K562 (cell line): Measurements from ENCODE around the gene NMNAT2. TPM values are rescaled to one million over a fixed set of nuclear protein-coding genes. Genes with fewer than 3 reads are reported as not detected.

Source experiments
- ATAC-seq: fragments of 200-7000 bp; cut with Tn5 transposase; 3 replicates; pipeline ENCODE4 v1.9.1; 2020; ENCODE audit warnings: moderate library complexity
- BruUV-seq: library from RNA; stranded (reverse); fragments of 400-500 nt; replicated peaks from 2 replicates; lab custom pipeline; 2021; lab: Mats Ljungman, UMichigan
- CTCF ChIA-PET: fragments of 300-600 bp; formaldehyde crosslinking; extraction: SDS; loops from one replicate; lab custom pipeline; 2021; ENCODE audit warnings: low intra/inter-chr PET ratio; lab: Yijun Ruan, JAX
- POLR2A ChIA-PET: fragments of 300-600, 350-650 bp; sonication (Branson Sonifier 250); formaldehyde crosslinking; extraction: SDS; loops from one replicate; lab custom pipeline; 2021; ENCODE audit warnings: antibody characterized with exemption, inconsistent platforms; lab: Yijun Ruan, JAX
- DNase-seq, 4 experiments: peaks; one replicate each; pipeline versions ENCODE4 v3.0.0 to v3.0.0-alpha.2; 2011 to 2018; ENCODE audit warnings: low spot score in 3 of 4, mixed read lengths in 3 of 4; ENCODE audit errors: extremely low read depth in 1 of 4
- FAIRE-seq: peaks from 2 replicates; lab custom pipeline; 2011; peaks lifted over from hg19 to GRCh38; lab: Jason Lieb, UNC
- H2AFZ ChIP-seq: 2 replicates; pipeline ENCODE4 v1.6.0; 2011; ENCODE audit warnings: low read depth, low read length, control low read depth, inconsistent platforms
- H3K27ac ChIP-seq: fragments of 200-600 bp; 3 replicates; pipeline ENCODE4 v1.8.0; 2011; ENCODE audit warnings: low read depth, mild to moderate bottlenecking, control low read depth, inconsistent platforms, low read length, moderate library complexity, mixed read lengths; ENCODE audit errors: extremely low read depth
- H3K27me3 ChIP-seq, 2 experiments: fragments of 300-600 bp in 1 of 2; 2 replicates in 1 of 2; 3 replicates in 1 of 2; pipeline versions ENCODE4 v1.6.0 to v1.8.0; 2011; ENCODE audit warnings: inconsistent platforms in 2 of 2, low read length in 2 of 2, mild to moderate bottlenecking in 1 of 2, mixed read lengths in 1 of 2, moderate library complexity in 1 of 2; ENCODE audit not compliant: control insufficient read depth in 2 of 2, insufficient read depth in 2 of 2
- H3K36me3 ChIP-seq: fragments of 300-600 bp; 3 replicates; pipeline ENCODE4 v1.8.0; 2011; ENCODE audit warnings: mild to moderate bottlenecking, low read length, inconsistent platforms; ENCODE audit not compliant: control insufficient read depth, insufficient read depth
- H3K4me1 ChIP-seq, 2 experiments: fragments of 200-600 bp in 1 of 2; replicated peaks in 1 of 2; 2 replicates in 1 of 2; 3 replicates in 1 of 2; pipeline versions ENCODE4 v1.5.1 to v1.8.0; 2011; ENCODE audit warnings: inconsistent platforms in 2 of 2, low read length in 2 of 2, mild to moderate bottlenecking in 1 of 2, mixed read lengths in 1 of 2, moderate library complexity in 1 of 2; ENCODE audit not compliant: control insufficient read depth in 2 of 2, insufficient read depth in 2 of 2
- H3K4me2 ChIP-seq: 2 replicates; pipeline ENCODE4 v1.6.1; 2011; ENCODE audit warnings: low read length, control low read depth, inconsistent platforms, mixed read lengths; ENCODE audit not compliant: insufficient read depth
- H3K4me3 ChIP-seq: fragments of 200-600 bp; sonication (generic), shearing (Covaris generic); 2 replicates; pipeline ENCODE4 v1.5.1; 2016; ENCODE audit warnings: control low read depth, inconsistent platforms
- H3K79me2 ChIP-seq: fragments of 200-600 bp; 3 replicates; pipeline ENCODE4 v1.8.0; 2011; ENCODE audit warnings: low read length, inconsistent platforms; ENCODE audit not compliant: control insufficient read depth, insufficient read depth
- H3K9ac ChIP-seq, 2 experiments: 2 replicates each; pipeline versions ENCODE4 v1.6.0 to v1.6.1; 2011; ENCODE audit warnings: low read depth in 2 of 2, low read length in 2 of 2, control low read depth in 1 of 2, inconsistent platforms in 1 of 2, mild to moderate bottlenecking in 1 of 2, mixed read lengths in 1 of 2; ENCODE audit not compliant: insufficient read depth in 1 of 2
- H3K9me1 ChIP-seq: one replicate; pipeline ENCODE4 v1.6.0; 2011; ENCODE audit warnings: inconsistent platforms, mild to moderate bottlenecking, low read length, moderate library complexity; ENCODE audit not compliant: control insufficient read depth, insufficient read depth
- H3K9me3 ChIP-seq: replicated peaks from 2 replicates; pipeline ENCODE4 v1.5.1; 2011; ENCODE audit warnings: low read depth, low read length, inconsistent platforms; ENCODE audit not compliant: control insufficient read depth, insufficient read depth
- H4K20me1 ChIP-seq: replicated peaks from 2 replicates; pipeline ENCODE4 v1.6.1; 2011; ENCODE audit warnings: low read length, inconsistent platforms, mixed read lengths; ENCODE audit not compliant: control insufficient read depth, insufficient read depth
- HMG20A ChIP-seq: fragments of 450-650 bp; formaldehyde crosslinking; conservative IDR thresholded peaks from 2 replicates; pipeline ENCODE4 v1.4.0; 2020; ENCODE audit warnings: mild to moderate bottlenecking, mixed read lengths
- HNRNPLL ChIP-seq: fragments of 200-400 bp; formaldehyde crosslinking; IDR thresholded peaks from 2 replicates; pipeline ENCODE4 v1.6.1; 2017; ENCODE audit warnings: low read length, low read depth, mild to moderate bottlenecking; ENCODE audit not compliant: poor library complexity, severe bottlenecking
- L3MBTL2 ChIP-seq: fragments of 450-650 bp; IDR thresholded peaks from 2 replicates; pipeline ENCODE4 v1.6.1; 2016; ENCODE audit warnings: mild to moderate bottlenecking, moderate library complexity
- MTA1 ChIP-seq: fragments of 450-650 bp; IDR thresholded peaks from 2 replicates; pipeline ENCODE4 v1.6.1; 2017; ENCODE audit warnings: borderline replicate concordance
- MTF1 ChIP-seq: fragments of 250-450 bp; sonication (Bioruptor Pico); IDR thresholded peaks from 2 replicates; pipeline ENCODE4 v1.9.0; 2021; ENCODE audit warnings: moderate library complexity, mild to moderate bottlenecking, inconsistent platforms, borderline replicate concordance
- TRIM24 ChIP-seq, 2 experiments: fragments of 450-650 bp; IDR thresholded peaks; 2 replicates each; pipeline ENCODE4 v1.6.1; 2016
- WHSC1 ChIP-seq: IDR thresholded peaks from one replicate; pipeline ENCODE4 v1.6.1; 2012; ENCODE audit warnings: low read length, control low read depth, inconsistent platforms
- ZNF134 ChIP-seq: fragments of 250-450 bp; sonication (Bioruptor Pico); conservative IDR thresholded peaks from 2 replicates; pipeline ENCODE4 v1.4.0; 2020
- ZNF165 ChIP-seq: fragments of 250-450 bp; sonication (Bioruptor Pico); IDR thresholded peaks from 2 replicates; pipeline ENCODE4 v1.4.0; 2020; ENCODE audit warnings: borderline replicate concordance
- ZNF23 ChIP-seq: fragments of 250-450 bp; sonication (Bioruptor Pico); IDR thresholded peaks from 2 replicates; pipeline ENCODE4 v1.4.0; 2020; ENCODE audit warnings: mild to moderate bottlenecking
- ZNF551 ChIP-seq: fragments of 250-450 bp; sonication (Bioruptor Pico); IDR thresholded peaks from 2 replicates; pipeline ENCODE4 v1.5.0; 2021; ENCODE audit warnings: mild to moderate bottlenecking, moderate library complexity
- ZNF561 ChIP-seq: fragments of 450-650 bp; formaldehyde crosslinking; conservative IDR thresholded peaks from 2 replicates; pipeline ENCODE4 v1.4.0; 2020; ENCODE audit warnings: mild to moderate bottlenecking, moderate library complexity
- ZNF583 ChIP-seq: fragments of 250-450 bp; sonication (Bioruptor Pico); IDR thresholded peaks from 2 replicates; pipeline ENCODE4 v1.4.0; 2020
- WGBS: fragments of 100-300 bp; shearing (Covaris generic); methylation state at CpG from one replicate; pipeline ENCODE4 v1.1.6; 2016; ENCODE audit warnings: low coverage, mixed read lengths; ENCODE audit not compliant: insufficient coverage; ENCODE audit errors: missing lambda C conversion rate; 5-methylcytosine and 5-hydroxymethylcytosine counted together
- in situ Hi-C: fragments of 300-500 bp; cut with MboI; formaldehyde crosslinking; loops from 4 replicates; pipeline ENCODE4 v1.15.0; 2018; ENCODE audit warnings: inconsistent platforms, mixed read lengths
- intact Hi-C: fragments of 100-400 bp; cut with micrococcal nuclease; formaldehyde crosslinking; loops from 2 replicates; pipeline ENCODE4 v1.14.2; 2022
- polyA plus RNA-seq, 8 experiments: library from polyadenylated mRNA; depleted of rRNA in 4 of 8; stranded (reverse) in 5 of 8; unstranded in 3 of 8; fragments of >200 nt; fragmentation: Nextera tagmentation in 2 of 8; fragmentation: Illumina TruSeq in 1 of 8; extraction: Ambion mirVana in 2 of 8; extraction: Trizol in 1 of 8; gene quantifications; 2 replicates each; pipeline versions ENCODE4 v1.2.1 to v1.2.3, GENCODE V29; 2011 to 2014; ENCODE audit warnings: inconsistent platforms in 1 of 8, missing spikeins in 1 of 8
- total RNA-seq, 7 experiments: library from RNA; depleted of rRNA in 6 of 7; stranded (reverse); fragments of >200 nt in 6 of 7; fragmentation: Illumina TruSeq in 2 of 7; extraction: Trizol in 2 of 7; gene quantifications; 2 replicates each; pipeline versions ENCODE4 v1.2.1 to v1.2.3, GENCODE V29; 2011 to 2021; ENCODE audit warnings: low replicate concordance in 1 of 7
- TF ChIP-seq, protein P1 (sequence below): fragments of 250-450 bp; sonication (Bioruptor Pico); IDR thresholded peaks from 2 replicates; pipeline ENCODE4 v1.4.0; 2020
- TF ChIP-seq, protein P2 (sequence below): fragments of 450-650 bp; formaldehyde crosslinking; IDR thresholded peaks from 2 replicates; pipeline ENCODE4 v1.4.0; 2022; ENCODE audit warnings: missing genetic modification characterization
- TF ChIP-seq, protein P3 (sequence below), 2 experiments: fragments of 250-450 bp in 1 of 2; fragments of 450-650 bp in 1 of 2; sonication (Bioruptor Pico) in 1 of 2; IDR thresholded peaks; 2 replicates each; pipeline versions ENCODE4 v1.6.1 to v1.8.0; 2016 to 2021; ENCODE audit warnings: mild to moderate bottlenecking in 2 of 2, moderate library complexity in 2 of 2, missing compliant biosample characterization in 1 of 2, missing genetic modification characterization in 1 of 2

Gene NMNAT2
- total and polyA plus RNA-seq, 9 of the 15 experiments (the other 6 are each of a cell fraction or from before 2014, with no cell fraction given): not detected

DNA sequence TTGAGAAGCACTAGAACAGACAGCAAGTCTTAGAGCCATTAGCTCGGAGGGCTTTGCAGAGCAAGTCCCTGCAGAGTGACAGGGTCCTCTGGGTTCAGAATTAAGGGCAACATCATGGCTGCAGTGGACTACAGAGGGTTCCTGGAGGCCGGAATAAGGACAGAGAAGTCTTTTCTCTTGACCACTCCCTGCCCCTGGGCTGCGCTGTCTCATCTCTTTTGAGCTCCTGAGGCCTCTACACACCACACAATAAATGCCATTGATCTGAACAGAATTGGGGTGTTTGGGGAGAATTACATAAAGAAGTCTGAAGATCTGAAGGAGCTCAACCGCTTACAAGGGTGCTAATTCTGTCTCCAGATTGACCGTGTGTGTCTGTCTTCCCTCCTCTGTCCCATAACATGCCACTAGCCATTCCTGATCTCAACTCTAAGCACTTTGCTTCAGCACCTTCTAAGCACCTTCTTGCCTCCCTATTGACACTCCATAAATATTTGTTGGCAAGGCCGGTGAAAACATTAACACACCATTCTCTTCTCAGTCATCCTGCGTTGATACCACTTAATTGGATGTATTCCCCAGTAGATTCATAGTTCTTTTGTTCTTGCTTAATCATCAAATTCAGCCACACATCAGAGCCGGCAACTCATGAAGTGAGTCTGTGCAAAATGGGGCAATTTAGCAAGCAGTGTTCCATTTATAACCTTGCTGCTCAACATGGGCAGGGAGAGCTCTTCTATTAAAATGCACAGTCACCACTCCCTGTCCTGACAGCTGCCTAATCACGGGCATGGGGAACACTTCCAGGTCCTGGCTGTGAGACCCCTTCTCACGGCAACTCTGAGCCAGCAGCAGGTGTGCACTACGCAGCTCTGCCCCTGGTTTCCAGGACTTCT lies 49.7 kb downstream of the NMNAT2 start (continued):
- TF ChIP-seq ZNF165 (CRISPR knock-in tag): no peak

DNA sequence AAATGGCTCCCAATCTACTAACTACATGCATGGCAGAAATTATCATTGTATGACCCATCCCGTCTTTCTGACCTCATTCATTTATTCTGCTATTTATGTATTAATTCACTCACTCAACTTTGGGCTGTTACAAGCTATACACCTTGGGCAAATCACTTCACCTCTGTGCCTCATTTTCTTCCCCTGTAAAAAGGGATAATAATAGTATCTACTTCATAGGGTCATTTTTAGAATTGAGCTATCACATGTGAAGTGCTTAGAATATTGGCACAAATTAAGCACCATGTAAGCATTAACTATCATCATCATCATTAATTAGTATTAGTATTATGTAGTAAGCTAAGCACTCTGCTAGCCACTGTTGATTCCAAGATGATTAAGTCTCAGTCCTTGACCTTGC lies 52.1 kb downstream of the NMNAT2 start:
- no peaks in the 10 kb centered on the region for H3K79me2 ChIP-seq
- H3K4me2 ChIP-seq: no peak overlapping the region
- no peaks in the 10 kb centered on the region for H4K20me1 ChIP-seq
- 4% methylated on average over 1 of the region's 1 CpG for WGBS
- CTCF ChIA-PET: no interaction called here
- POLR2A ChIA-PET: no interaction called here
- H3K4me3 ChIP-seq: no peak overlapping the region
- H3K9me3 ChIP-seq: no peaks in the 10 kb centered on the region
- ATAC-seq (no peak), FAIRE-seq (no peak), DNase-seq (no peak)
- no peak overlapping the region for H3K27ac ChIP-seq
- H3K27me3 ChIP-seq: peaks cover 18 to 36% of the 10 kb centered on the region in 2 experiments; a peak in 4 of 5 replicates
- H2AFZ ChIP-seq: no peak overlapping the region
- in situ Hi-C loops (no loop called here), intact Hi-C loops (loop anchor here (5.0 kb wide), 1 partner anchor 256 kb away; no protein-coding TSS in a partner anchor)
- no peaks in the 10 kb centered on the region for H3K36me3 ChIP-seq
- no TSS peak for BruUV-seq
- H3K4me1 ChIP-seq: no peaks in the 10 kb centered on the region
- no peak overlapping the region for H3K9ac ChIP-seq
- no peaks in the 10 kb centered on the region for H3K9me1 ChIP-seq
- no peak for TF ChIP-seq HMG20A
- no peak for TF ChIP-seq TRIM24 (IDR thresholded peaks at IDR 0.05)
- TF ChIP-seq ZNF561 (CRISPR knock-in tag): no peak
- TF ChIP-seq ZNF583 (CRISPR knock-in tag): no peak
- no peak for TF ChIP-seq MTF1 (CRISPR knock-in tag)
- no peak for TF ChIP-seq MTA1
- TF ChIP-seq, protein P1, sequence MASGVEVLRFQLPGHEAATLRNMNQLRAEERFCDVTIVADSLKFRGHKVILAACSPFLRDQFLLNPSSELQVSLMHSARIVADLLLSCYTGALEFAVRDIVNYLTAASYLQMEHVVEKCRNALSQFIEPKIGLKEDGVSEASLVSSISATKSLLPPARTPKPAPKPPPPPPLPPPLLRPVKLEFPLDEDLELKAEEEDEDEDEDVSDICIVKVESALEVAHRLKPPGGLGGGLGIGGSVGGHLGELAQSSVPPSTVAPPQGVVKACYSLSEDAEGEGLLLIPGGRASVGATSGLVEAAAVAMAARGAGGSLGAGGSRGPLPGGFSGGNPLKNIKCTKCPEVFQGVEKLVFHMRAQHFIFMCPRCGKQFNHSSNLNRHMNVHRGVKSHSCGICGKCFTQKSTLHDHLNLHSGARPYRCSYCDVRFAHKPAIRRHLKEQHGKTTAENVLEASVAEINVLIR (CRISPR knock-in tag): no peak
- no peak for TF ChIP-seq WHSC1
- no peak for TF ChIP-seq ZNF551 (CRISPR knock-in tag)
- TF ChIP-seq ZNF23 (CRISPR knock-in tag): no peak
- TF ChIP-seq L3MBTL2: no peak
- no peak for TF ChIP-seq HNRNPLL
- TF ChIP-seq ZNF134: no peak
- TF ChIP-seq, protein P2, sequence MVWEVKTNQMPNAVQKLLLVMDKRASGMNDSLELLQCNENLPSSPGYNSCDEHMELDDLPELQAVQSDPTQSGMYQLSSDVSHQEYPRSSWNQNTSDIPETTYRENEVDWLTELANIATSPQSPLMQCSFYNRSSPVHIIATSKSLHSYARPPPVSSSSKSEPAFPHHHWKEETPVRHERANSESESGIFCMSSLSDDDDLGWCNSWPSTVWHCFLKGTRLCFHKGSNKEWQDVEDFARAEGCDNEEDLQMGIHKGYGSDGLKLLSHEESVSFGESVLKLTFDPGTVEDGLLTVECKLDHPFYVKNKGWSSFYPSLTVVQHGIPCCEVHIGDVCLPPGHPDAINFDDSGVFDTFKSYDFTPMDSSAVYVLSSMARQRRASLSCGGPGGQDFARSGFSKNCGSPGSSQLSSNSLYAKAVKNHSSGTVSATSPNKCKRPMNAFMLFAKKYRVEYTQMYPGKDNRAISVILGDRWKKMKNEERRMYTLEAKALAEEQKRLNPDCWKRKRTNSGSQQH: no peak
- TF ChIP-seq, protein P3, sequence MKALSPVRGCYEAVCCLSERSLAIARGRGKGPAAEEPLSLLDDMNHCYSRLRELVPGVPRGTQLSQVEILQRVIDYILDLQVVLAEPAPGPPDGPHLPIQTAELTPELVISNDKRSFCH (CRISPR knock-in tag; IDR thresholded peaks at IDR 0.05): no peak
- TF ChIP-seq, protein P3 (tag; IDR thresholded peaks at IDR 0.05): no peak
